ENCODE measurements around the gene CHRNA10. TPM values are rescaled to one million over a fixed set of nuclear protein-coding genes. Genes with fewer than 3 reads are reported as not detected.

The CHRNA10 gene
- total RNA-seq (1 to 10 TPM in 1 of 2 donors, under 1 TPM in 1; 0.71 to 2.9 TPM), polyA plus RNA-seq (1 to 10 TPM; 1.5 to 1.6 TPM)
- long read RNA-seq, donor 1 = 0 reads
- long read RNA-seq, donor 2 = 0 reads
- long read RNA-seq, donor 3 = 0 reads
- long read RNA-seq, donor 4 = 0 reads
- long read RNA-seq, donor 5 = 0 reads

DNA sequence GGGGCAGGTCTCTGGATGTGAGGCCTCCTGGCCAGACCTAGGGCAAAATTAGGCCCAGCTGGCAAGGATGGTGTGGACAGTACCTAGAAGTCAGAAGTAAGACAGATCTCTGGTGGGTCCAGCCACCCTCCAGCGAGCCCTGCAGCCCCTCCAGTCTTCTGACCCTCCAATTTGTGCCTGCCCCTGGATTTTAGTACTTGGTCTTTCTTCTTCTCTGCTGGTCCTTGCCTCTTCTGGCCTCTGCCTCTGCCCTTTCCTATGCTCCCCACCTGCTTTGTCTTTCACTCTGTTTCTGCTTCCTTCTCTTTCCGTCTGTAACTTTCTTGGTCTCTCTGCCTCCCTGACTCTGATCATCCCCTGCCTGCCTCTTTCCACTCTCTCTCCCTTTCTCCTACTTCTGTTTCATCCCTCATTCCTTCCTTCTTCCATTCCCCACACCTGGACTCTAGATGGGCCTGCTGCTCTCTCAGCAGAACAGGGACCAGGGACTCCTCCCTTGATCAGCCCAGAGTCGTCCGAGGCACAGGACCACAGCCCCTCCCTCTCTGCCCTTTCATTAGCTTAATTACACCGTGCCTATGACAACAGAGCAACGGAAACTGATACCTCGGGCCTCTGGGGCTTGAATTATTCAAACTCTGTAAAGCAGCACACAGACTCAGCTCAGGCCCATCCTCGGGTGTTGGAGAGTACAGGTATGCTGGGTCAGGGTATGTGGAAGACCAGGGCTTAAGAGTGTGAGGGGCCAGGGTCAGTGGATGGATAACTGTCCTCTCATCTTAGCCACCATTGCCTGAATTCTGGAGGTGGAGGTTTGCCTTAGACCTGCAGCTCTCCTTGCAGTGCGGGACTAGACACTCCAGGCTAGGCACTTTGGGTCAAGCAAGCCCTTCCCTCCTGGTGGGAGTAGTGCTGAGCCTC, at the start of gene CHRNA10:
TSS of gene CHRNA10 (minus strand) at position 51 of the 921 bp plus-strand sequence. CDS start 72 bp downstream, outside the sequence.
- WGBS, 2 donors = 84 to 91% methylated on average over 9 of the region's 9 CpGs
- Histone ChIP-seq H3K27me3 (ENCODE audit: control insufficient read depth in 3 of 3, insufficient read depth in 3 of 3, low read length in 2 of 3) (no peaks in the 10 kb centered on the region), H3K9ac (ENCODE audit: insufficient read depth in 1 of 2, low read length in 2 of 2) (no peak within 1 kb of the TSS), H3K4me3 (no peak within 1 kb of the TSS), H3K9me3 (ENCODE audit: control insufficient read depth in 4 of 4, insufficient read depth in 3 of 4, low read length in 3 of 4) (peaks cover 0 to 5% (median 0%) of the 10 kb centered on the region in 4 donors), H3K27ac (ENCODE audit: low read depth in 1 of 2, low read length in 1 of 2) (no peak within 1 kb of the TSS), H3K4me1 (ENCODE audit: control insufficient read depth in 5 of 5, insufficient read depth in 5 of 5, low read length in 5 of 5) (no peaks in the 10 kb centered on the region), H3K36me3 (ENCODE audit: control insufficient read depth in 4 of 4, insufficient read depth in 4 of 4, low read length in 4 of 4) (peaks cover 26 to 59% (median 43%) of the 10 kb centered on the region in 4 donors)
- DNase-seq (no peak), ATAC-seq (ENCODE audit: insufficient read depth, low FRiP score) (no peak)
- no peak for TF ChIP-seq CTCF (IDR thresholded peaks at IDR 0.05; ENCODE audit: control extremely low read depth, extremely low read depth)

- 78 to 92% methylated on average over 6 of the region's 6 CpGs for WGBS, 2 donors
- no peak for DNase-seq
- Histone ChIP-seq H3K4me1 (ENCODE audit: control insufficient read depth in 5 of 5, insufficient read depth in 5 of 5, low read length in 5 of 5) (peaks cover 0 to 2% (median 0%) of the 10 kb centered on the region in 5 donors), H3K27ac (ENCODE audit: low read depth in 1 of 2, low read length in 1 of 2) (no peak overlapping the region), H3K27me3 (ENCODE audit: control insufficient read depth in 3 of 3, insufficient read depth in 3 of 3, low read length in 2 of 3) (no peaks in the 10 kb centered on the region), H3K36me3 (ENCODE audit: control insufficient read depth in 4 of 4, insufficient read depth in 4 of 4, low read length in 4 of 4) (peaks cover 25 to 52% (median 48%) of the 10 kb centered on the region in 4 donors), H3K9me3 (ENCODE audit: control insufficient read depth in 4 of 4, insufficient read depth in 3 of 4, low read length in 3 of 4) (no peaks in the 10 kb centered on the region), H3K4me3 (no peak overlapping the region), H3K9ac (ENCODE audit: insufficient read depth in 1 of 2, low read length in 2 of 2) (no peak overlapping the region)
- no peak for ATAC-seq (ENCODE audit: insufficient read depth, low FRiP score)
- TF ChIP-seq CTCF (IDR thresholded peaks at IDR 0.05; ENCODE audit: control extremely low read depth, extremely low read depth) = no peak
Measured at GRCh38 chr11:3712274-3712673, 41.1 kb upstream of the CHRNA10 start.

- 90 to 91% methylated on average over 4 of the region's 4 CpGs for WGBS, 2 donors
- Histone ChIP-seq H3K36me3 (ENCODE audit: control insufficient read depth in 4 of 4, insufficient read depth in 4 of 4, low read length in 4 of 4) (peaks cover 22 to 42% (median 40%) of the 10 kb centered on the region in 4 donors), H3K9ac (ENCODE audit: insufficient read depth in 1 of 2, low read length in 2 of 2) (no peak overlapping the region), H3K4me3 (no peak overlapping the region), H3K27me3 (ENCODE audit: control insufficient read depth in 3 of 3, insufficient read depth in 3 of 3, low read length in 2 of 3) (no peaks in the 10 kb centered on the region), H3K4me1 (ENCODE audit: control insufficient read depth in 5 of 5, insufficient read depth in 5 of 5, low read length in 5 of 5) (peaks cover 0 to 2% (median 0%) of the 10 kb centered on the region in 5 donors), H3K27ac (ENCODE audit: low read depth in 1 of 2, low read length in 1 of 2) (no peak overlapping the region), H3K9me3 (ENCODE audit: control insufficient read depth in 4 of 4, insufficient read depth in 3 of 4, low read length in 3 of 4) (no peaks in the 10 kb centered on the region)
- ATAC-seq (ENCODE audit: insufficient read depth, low FRiP score) = no peak
- no peak for DNase-seq
- TF ChIP-seq CTCF (IDR thresholded peaks at IDR 0.05; ENCODE audit: control extremely low read depth, extremely low read depth) = no peak
Measured at GRCh38 chr11:3710485-3711259, 39.5 kb upstream of the CHRNA10 start.
